ENCODE results near the gene YKT6. TPM values are rescaled to one million over a fixed set of nuclear protein-coding genes. Genes with fewer than 3 reads are reported as not detected.

Gene YKT6
- total and polyA plus RNA-seq, 2 donors (not counting 1 experiment from before 2014, with no cell fraction given) = 36.5 to 62.3 TPM

GRCh38 chr7:44154703-44155102 is 46.1 kb upstream of the YKT6 start:
- no peak overlapping the region for H3K9ac ChIP-seq (ENCODE audit: low read length)
- intact Hi-C loops (cut with micrococcal nuclease) = no loop called here
- POLR2A ChIA-PET = no interaction called here
- no peaks in the 10 kb centered on the region for H3K9me3 ChIP-seq (ENCODE audit: control extremely low read depth in 1 of 3, control insufficient read depth in 2 of 3, insufficient read depth in 1 of 3, low read length in 2 of 3)
- WGBS (ENCODE audit: insufficient coverage) = 75% methylated on average over 2 of the region's 3 CpGs
- DNase-seq (no peak), ATAC-seq (ENCODE audit: low read depth) (no peak)
- H3K27me3 ChIP-seq (replicated peaks in 1 of 4; ENCODE audit: control extremely low read depth in 1 of 4, control insufficient read depth in 3 of 4, insufficient read depth in 4 of 4, low read length in 3 of 4) = no peaks in the 10 kb centered on the region
- peaks cover 0 to 11% of the 10 kb centered on the region in 2 donors for H3K4me1 ChIP-seq (ENCODE audit: control insufficient read depth in 2 of 2, insufficient read depth in 2 of 2, low read length in 2 of 2)
- CTCF ChIA-PET = no interaction called here
- no peaks in the 10 kb centered on the region for H3K27me3 Mint-ChIP-seq
- no peak overlapping the region for H3K4me3 ChIP-seq (ENCODE audit: control extremely low read depth in 1 of 5, extremely low read depth in 1 of 5, insufficient read depth in 1 of 5, low read depth in 2 of 5, low read length in 4 of 5)
- TF ChIP-seq EZH2 (IDR thresholded peaks at IDR 0.05; ENCODE audit: borderline replicate concordance, insufficient read depth, low read depth, low read length, poor library complexity, severe bottlenecking) = no peak
- TF ChIP-seq CTCF (IDR thresholded peaks at IDR 0.05) = no peak
- no peaks in the 10 kb centered on the region for H4K20me1 ChIP-seq (ENCODE audit: control insufficient read depth, insufficient read depth, low read length, poor library complexity, severe bottlenecking)
- no peak overlapping the region for H2AFZ ChIP-seq (ENCODE audit: insufficient read depth, low read depth, low read length, poor library complexity, severe bottlenecking)
- H3K4me1 Mint-ChIP-seq = peaks cover 7% of the 10 kb centered on the region
- H3K27ac Mint-ChIP-seq = no peak overlapping the region
- no peak overlapping the region for H3K27ac ChIP-seq (ENCODE audit: low read length in 2 of 2)
- no peak overlapping the region for H3K4me2 ChIP-seq (replicated peaks; ENCODE audit: low read depth, low read length, poor library complexity, severe bottlenecking)
- no peaks in the 10 kb centered on the region for H3K79me2 ChIP-seq (ENCODE audit: control insufficient read depth, insufficient read depth, low read length)
- no peaks in the 10 kb centered on the region for H3K9me3 Mint-ChIP-seq (ENCODE audit: insufficient read depth)
- no peaks in the 10 kb centered on the region for H3K36me3 ChIP-seq (replicated peaks in 1 of 2; ENCODE audit: control extremely low read depth in 1 of 2, control insufficient read depth in 1 of 2, extremely low read depth in 1 of 2, insufficient read depth in 2 of 2, low read length in 1 of 2)
- H3K4me3 Mint-ChIP-seq = no peak overlapping the region

- Histone ChIP-seq H3K27me3 (replicated peaks in 1 of 4; ENCODE audit: control extremely low read depth in 1 of 4, control insufficient read depth in 3 of 4, insufficient read depth in 4 of 4, low read length in 3 of 4) (no peaks in the 10 kb centered on the region), H4K20me1 (ENCODE audit: control insufficient read depth, insufficient read depth, low read length, poor library complexity, severe bottlenecking) (no peaks in the 10 kb centered on the region), H3K9me3 (ENCODE audit: control extremely low read depth in 1 of 3, control insufficient read depth in 2 of 3, insufficient read depth in 1 of 3, low read length in 2 of 3) (no peaks in the 10 kb centered on the region), H3K27ac (ENCODE audit: low read length in 2 of 2) (no peak overlapping the region), H2AFZ (ENCODE audit: insufficient read depth, low read depth, low read length, poor library complexity, severe bottlenecking) (no peak overlapping the region), H3K36me3 (replicated peaks in 1 of 2; ENCODE audit: control extremely low read depth in 1 of 2, control insufficient read depth in 1 of 2, extremely low read depth in 1 of 2, insufficient read depth in 2 of 2, low read length in 1 of 2) (no peaks in the 10 kb centered on the region), H3K9ac (ENCODE audit: low read length) (no peak overlapping the region), H3K4me3 (ENCODE audit: control extremely low read depth in 1 of 5, extremely low read depth in 1 of 5, insufficient read depth in 1 of 5, low read depth in 2 of 5, low read length in 4 of 5) (no peak overlapping the region), H3K4me2 (replicated peaks; ENCODE audit: low read depth, low read length, poor library complexity, severe bottlenecking) (no peak overlapping the region), H3K79me2 (ENCODE audit: control insufficient read depth, insufficient read depth, low read length) (no peaks in the 10 kb centered on the region), H3K4me1 (ENCODE audit: control insufficient read depth in 2 of 2, insufficient read depth in 2 of 2, low read length in 2 of 2) (peaks cover 0 to 4% of the 10 kb centered on the region in 2 donors)
- CTCF ChIA-PET = no interaction called here
- ATAC-seq (ENCODE audit: low read depth) = no peak
- POLR2A ChIA-PET = no interaction called here
- Mint-ChIP-seq H3K9me3 (ENCODE audit: insufficient read depth) (no peaks in the 10 kb centered on the region), H3K27me3 (no peaks in the 10 kb centered on the region), H3K27ac (no peak overlapping the region), H3K4me3 (no peak overlapping the region), H3K4me1 (peaks cover 3% of the 10 kb centered on the region)
- 96% methylated on average over 8 of the region's 8 CpGs for WGBS (ENCODE audit: insufficient coverage)
- intact Hi-C loops (cut with micrococcal nuclease) = no loop called here
- TF ChIP-seq EZH2 (IDR thresholded peaks at IDR 0.05; ENCODE audit: borderline replicate concordance, insufficient read depth, low read depth, low read length, poor library complexity, severe bottlenecking) (no peak), CTCF (IDR thresholded peaks at IDR 0.05) (no peak)
- no peak for DNase-seq
These were observed 45.3 kb upstream of the YKT6 start for GRCh38 chr7:44155191-44156185.

Data from B cell (primary cell).